HG02759 (cell line): ENCODE results near the gene ATP8B3.
"Not testable (repeated sequence)": the region's sequence is repeated elsewhere in the genome, so short reads cannot be mapped to it uniquely, and the experiment has no call there.

Experiments
- ATAC-seq: cut with Tn5 transposase; IDR thresholded peaks from one replicate; pipeline ENCODE4 v1.9.1; 2021; ENCODE audit warnings: mild to moderate bottlenecking, moderate library complexity; ENCODE audit not compliant: unreplicated experiment

The ATP8B3 gene

DNA sequence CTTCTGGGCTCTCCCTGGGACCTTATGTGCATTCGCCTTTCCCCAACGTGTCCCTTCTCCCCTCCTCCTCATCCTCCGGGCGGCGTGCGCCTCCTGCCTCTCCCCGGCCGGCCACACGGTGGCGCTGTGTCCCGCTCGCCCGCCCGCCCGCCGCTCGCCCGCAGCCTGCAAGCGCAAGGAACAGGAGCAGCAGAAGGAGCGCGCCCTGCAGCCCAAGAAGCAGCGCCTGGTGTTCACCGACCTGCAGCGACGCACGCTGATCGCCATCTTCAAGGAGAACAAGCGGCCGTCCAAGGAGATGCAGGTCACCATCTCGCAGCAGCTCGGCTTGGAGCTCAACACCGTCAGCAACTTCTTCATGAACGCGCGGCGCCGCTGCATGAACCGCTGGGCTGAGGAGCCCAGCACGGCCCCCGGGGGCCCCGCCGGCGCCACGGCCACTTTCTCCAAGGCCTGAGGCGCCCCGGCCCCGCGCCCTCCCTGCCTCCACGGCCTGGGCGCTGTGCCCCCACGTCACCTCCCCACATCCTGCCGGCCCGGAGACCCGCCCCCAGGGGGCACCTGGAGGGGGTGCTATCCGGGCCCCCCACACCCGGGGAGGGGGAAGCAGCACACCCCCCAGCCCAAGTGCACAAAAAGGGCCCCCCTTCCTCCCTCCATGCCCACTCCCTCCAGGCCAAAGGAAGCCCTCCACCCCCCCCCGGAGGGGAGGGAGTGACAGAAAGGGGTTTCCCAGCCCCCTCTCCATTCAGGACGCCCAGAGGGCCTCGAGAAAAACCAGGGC, 36.9 kb downstream of the ATP8B3 start:
- no peak for ATAC-seq

DNA sequence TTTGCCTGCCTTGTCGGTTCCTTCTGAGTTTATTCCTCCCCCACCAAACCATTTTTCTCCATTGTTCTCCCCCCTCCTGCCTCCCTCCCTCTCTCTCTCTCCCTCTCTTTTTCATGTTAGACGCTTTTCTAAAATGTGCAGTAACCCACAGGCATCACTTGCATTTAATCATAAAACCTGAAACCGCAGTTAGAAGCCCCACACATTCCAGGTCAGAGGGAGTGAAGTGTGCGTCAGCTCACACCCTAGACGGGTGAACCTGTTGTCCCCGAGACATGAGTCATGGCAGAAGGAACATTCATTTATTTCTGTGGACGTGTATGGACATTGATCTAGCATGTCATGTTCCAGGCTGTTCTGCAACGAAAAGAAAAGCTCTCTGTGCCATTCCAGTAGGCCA, 38.9 kb downstream of the ATP8B3 start:
- ATAC-seq: no peak

DNA sequence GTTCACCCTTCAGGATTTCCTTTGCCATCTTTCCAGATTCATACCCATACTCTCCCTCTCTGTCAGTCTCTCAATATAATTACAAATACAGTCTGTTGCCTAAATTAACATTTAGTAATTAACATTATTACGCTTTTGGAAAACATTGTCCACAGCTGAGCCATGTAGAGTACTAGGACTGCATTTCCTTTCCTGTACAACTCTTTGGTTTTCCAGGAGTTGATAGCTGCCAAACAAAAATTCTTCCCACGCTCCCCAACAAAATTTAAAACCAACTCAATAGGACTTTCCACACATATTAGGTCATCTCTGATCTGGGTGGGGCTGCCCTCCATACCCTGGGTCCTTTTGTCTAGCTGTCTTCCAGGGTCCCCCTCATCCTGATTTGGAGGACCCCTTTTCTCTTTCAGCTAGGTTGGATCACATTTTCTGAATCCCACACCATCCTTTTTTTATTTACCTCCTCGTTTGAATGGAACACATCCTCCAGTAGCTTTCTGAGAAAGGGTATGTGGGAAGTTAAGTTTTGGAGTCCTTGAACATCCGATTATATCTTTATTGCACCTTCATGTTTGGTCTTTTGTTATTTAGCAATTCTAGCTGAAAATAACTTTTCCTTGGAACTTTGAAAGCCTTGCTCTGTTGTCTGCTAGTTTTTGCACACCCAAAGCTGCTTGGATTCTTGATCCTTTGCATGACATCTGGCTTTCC, 41.1 kb downstream of the ATP8B3 start:
- no peak for ATAC-seq

DNA sequence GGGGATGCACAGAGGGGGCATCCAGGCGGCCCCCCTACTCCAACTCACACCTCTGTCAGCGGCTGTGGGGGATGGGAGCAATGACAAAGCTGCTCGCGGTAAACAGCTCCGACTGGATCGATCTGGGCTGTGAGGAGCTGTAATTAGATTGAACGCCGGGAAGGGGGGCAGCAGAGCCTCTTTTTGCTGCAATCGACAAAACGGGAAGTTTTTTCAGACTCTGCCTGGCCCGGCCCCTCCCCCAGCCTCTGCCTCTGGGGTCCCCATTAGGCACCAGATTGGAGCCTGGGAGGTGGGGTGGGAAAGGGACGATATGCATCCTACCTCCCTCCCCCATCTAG, 42.5 kb downstream of the ATP8B3 start:
- no peak for ATAC-seq

DNA sequence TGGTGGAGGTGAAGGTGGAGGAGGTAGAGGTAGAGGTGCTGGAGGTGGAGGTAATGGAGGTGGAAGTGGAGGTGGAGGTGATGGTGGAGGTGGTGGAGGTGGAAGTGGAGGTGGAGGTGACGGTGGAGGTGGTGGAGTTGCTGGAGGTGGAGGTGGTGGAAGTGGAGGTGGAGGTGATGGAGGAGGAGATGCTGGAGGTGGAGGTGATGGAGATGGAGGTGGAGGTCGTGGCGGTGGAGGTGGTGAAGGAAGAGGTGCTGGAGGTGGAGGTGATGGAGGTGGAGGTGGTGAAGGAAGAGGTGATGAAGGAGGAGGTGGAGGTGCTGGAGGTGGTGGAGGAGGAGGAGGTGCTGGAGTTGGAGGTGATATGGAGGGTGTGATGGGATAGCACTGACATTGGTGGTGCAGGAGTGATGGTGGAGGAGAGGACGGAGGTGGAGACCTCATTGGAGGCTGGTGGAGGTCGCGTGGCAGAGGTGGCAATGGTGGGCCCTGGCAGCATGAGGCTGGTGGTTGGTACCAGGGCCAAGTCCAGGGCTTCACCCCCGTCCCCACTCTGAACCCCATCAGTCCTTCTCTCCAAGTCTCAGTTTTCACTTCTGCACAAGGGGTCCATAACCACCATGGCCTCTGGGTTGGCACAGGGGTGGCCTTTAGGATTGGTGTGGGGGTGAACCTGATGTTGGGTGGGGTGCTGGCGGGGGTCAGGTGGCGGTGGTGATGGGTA, 43.0 kb downstream of the ATP8B3 start:
- no peak for ATAC-seq

DNA sequence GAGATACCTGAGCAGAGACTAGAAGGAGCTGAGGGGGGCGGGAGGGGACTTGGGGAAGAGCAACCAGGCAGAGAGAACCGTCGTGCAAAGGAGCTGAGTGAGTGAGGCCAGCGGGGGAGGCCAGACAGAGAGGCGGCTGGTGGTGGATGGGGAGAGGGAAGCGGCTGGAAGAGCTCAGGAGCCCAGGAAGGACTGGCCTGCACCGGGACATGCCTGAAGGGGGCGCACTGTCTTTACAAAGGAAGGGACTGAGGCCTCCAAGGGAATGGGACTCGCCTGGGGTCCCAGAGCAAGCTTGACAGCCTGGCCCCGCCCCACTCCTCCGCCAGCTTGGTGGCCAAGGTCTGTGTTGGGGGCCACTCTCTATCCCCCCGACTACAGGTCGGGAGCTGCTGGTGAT, 43.8 kb downstream of the ATP8B3 start:
- ATAC-seq: no peak

DNA sequence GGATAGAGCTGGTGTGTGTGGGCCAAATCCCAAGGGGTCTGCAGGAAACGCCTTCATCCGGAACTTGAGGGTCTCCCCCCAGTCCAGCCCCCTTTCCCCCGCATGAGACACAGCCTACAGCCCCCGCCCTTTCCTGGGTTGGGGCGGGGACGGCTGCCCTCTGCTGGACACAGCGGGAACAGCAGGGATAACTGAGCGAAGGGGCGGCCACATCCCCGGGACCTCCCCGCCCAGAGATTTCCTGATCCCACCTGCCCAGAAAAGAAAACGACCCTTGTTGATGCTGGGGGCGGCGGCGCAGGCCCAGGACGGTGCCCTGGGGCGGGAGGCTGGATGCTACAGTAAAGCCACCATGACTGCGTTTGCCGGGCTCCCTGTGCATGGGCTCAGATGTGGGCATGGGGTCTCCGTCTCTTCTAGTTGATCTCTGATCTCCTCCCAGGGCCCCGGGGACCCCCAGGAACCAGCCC, 44.6 kb downstream of the ATP8B3 start:
- no peak for ATAC-seq

DNA sequence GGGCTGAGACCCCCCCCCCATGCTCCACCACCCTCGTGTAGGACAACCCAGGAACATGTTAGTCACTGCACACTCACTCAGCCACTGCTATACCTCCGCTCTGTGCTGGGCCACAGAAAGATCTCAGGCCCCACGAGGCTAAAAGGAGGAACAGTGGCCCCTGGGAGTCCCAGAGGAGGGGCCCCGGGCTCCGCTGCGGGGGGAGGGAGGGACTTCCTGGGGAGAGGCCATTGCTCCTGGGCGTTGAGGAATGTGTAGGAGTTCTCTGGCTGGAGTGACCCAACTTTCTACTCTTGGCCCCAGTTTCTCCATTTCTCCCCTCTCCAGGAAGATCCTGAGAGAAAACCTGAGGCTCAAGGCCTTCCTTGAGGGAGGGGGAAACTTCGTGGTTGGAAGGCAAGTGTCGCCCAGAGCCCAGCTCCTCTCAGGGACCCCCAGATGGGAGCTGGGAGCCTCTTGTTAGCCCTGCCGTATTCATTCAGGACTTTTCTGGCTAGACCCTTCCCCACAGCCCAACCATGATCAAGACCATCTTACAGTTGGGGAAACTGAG, 45.2 kb downstream of the ATP8B3 start:
- no peak for ATAC-seq

DNA sequence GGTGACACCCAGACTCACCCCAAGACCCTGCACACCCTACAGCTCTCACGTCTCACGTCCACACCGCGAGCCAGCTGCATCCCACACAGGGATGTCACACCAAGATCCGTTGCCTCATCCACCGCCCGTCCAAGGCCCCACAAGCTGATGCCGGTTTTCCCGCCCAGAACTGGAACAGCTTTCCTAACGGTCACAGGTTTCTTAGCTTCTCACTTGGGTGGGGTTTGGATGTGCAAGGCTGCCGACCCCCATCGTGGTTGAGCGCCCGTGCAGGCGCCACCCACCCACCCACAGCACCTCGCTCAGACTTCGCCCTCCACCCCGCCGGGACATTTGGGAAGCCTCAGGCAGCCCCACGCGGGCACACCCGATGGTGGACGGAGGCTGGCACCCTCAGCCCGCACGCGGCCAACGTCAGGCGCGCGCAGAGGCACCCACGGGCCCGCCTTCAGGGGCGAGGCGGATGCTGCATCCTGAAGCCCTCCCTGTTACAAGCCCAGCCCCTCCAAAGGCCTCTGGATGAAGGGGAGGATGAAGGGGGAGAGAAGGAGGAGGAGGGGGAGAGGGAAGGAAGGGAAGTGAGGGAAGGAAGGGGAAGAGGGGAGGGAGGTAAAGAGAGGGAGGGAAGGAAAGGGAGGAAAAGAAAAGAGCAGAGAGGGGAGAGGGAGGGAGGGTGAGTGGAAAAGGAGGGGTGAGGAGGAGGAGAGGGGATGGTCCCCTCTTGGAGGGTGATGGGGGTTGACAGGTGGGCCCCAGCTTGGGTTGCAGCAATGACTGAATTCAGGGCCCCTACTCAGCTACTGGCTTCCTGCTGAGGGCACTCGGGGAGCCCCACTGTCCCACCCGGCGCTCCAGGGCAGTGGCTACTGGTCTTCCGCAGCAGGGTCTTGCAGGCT, 45.9 kb downstream of the ATP8B3 start:
- no peak for ATAC-seq

DNA sequence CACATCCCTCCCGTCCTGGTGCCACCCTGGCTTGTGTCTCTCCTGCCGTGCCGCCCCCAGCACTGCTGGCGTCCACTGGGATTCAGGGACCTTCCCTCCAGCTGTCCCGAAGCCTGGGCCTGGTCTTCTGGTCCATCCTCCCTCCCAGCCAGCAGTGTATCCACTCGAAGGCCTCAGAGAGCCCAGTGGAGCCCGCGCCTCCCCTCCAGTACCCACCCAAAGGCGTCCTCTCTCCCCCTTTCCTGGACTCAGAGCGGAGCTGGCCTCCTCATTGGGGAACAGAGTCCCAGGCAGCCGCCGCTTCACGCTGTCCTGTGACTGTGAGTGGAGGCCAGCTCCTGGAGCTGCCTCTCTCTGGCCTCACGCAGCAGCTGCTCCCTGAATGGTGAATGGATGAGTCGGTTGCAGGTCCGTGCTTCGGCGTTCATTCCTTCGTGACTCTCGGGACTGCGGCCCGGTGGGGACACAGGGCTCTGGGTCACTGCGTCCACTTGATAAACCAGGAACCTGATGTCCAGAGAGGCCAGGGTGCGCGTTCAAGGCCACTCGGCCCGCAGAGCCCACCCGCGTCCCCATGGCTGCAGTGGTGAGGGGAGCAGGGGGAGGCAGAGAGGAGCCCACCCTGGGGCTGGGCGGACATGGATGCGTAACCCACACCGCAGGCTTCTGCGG, 46.7 kb downstream of the ATP8B3 start:
- ATAC-seq: no peak

DNA sequence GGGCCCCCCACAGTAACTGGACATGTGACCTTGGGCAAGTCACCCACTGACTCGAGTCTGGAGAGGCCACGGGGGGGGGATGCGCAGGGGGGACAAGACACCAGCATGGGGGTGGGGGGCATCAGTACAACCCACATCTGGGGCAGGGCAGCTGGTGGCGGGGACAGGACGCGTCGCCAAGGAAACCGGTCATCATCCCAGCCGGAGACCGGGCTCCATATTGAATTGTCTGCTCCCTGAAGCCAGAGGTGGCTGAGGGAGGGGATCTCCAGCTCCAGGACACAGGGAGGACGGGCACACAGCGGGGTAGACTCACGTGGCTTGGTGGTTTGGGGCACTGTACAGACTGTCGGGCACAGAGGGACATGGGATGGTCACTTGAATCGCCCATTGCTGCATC, 47.3 kb downstream of the ATP8B3 start:
- ATAC-seq: no peak

DNA sequence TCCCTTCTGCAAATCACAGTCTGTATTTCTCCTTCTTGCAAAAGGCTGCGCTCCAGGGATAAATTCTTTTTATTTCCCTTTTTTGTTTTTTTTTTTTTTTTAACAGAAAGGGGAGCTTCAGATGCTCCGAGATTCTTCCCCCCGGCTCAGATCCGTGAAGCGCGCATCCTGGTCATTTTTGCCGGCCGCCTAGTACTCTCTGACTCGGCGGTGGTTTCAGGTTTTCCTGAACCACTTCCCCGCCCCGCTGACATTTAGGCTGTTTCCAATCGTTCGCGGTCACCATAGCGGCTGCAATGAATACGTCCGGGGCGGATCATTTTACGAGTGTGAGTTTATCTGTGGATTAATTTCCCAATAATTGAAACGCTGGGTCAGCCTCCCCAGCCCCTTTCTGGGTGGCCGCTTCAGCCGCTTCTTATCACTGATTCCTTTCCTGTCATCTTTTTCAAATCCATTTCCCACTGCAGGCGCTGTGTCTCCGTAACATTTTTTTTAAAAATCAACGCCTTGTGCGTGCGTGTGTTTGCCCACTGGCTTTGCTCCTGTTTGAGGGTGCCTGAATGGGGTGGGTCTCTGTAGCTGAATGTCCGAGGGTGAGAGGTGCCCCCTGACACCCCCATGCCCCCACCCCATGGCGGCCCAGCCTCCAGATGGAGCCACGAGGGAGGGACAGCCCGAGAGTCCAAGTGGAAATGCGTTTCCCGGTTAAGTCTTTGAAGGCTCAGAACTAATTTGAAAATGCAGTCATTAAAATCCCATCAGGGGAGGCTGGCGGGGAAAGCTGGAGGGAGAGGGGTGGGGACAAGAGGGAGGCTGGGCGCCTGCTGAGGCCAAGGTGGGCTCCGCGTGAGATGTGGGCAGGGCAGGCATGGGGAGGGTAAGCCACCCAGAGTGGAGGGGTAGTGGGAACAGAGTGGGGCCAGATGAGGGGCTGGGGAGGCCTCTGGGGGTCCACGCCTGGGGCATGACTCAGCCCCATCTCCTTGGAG, 48.1 kb downstream of the ATP8B3 start:
- ATAC-seq: no peak

DNA sequence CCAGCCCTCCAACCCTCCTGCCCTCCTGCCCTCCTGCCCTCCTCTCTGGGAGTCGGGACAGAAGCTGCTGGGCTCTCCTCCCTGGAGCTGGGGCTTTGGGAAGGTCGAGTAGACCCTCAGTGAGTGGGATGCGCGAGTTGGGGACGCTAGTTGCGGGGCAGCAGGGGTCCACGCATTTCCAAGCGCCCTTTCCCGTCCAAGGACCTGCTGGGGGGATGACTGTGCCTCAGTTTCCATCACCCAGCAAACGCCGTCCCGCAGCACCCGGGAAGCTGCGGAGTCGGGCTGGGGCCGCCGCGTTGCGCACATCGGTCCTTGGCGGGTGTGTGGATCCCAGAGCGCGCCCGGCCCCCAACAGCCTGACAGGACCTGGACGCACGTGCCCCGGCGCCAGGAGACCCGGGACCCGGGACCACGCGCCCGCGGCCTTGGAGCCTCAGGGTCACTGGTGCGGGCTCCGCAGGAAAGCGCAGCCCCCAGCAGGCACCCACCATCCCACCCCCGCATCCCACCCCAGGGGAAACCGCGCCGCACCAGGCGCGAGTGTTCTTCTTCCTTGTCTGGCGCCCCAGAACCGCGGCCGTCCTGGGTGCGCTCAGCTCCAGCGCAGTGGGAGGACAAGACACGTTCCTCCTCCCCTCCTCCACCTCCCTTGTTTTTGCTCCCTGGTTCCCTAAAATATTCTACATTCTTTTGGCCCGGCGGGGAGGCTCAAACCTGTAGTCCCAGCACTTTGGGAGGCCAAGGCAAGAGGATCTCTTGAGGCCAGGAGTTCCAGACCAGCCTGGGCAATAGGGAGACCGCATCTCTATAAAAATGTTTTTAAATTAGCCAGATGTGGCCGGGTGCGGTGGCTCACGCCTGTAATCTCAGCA, 49.6 kb downstream of the ATP8B3 start:
- no peak for ATAC-seq

DNA sequence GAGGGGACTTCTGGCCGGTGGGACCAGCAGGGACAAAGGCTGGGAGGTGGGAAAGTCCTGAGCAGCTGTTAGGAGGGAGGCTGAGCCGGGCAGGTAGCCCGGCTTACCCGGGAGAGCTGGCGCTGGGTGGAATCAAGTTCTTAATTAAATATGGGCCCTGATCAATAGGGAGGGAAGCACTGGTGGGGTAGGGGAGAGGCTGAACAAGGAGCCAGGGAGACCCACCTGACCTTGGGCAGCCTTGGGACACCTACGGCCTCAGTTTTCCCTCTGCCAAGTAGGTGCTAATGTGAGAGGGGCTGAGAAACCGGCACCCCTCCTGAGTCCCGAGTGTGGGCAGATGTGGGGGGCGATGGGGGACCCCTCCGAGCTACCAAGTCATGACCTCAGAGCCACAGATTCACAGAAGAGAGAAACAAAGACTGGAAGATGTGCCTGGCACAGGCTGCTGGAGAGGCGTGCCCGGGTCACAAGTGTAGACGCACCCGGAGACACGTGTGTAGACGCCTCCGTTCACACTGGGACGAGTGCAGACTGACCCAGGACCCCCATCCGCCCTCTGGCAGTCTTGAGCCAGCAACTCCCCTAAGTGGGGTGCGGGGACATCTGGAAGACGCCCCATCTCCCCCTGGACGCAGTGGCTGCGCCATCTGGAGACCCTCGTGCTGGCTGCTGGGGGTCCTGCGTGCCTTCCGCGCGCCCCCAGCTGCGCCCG, 50.4 kb downstream of the ATP8B3 start:
- ATAC-seq: no peak

DNA sequence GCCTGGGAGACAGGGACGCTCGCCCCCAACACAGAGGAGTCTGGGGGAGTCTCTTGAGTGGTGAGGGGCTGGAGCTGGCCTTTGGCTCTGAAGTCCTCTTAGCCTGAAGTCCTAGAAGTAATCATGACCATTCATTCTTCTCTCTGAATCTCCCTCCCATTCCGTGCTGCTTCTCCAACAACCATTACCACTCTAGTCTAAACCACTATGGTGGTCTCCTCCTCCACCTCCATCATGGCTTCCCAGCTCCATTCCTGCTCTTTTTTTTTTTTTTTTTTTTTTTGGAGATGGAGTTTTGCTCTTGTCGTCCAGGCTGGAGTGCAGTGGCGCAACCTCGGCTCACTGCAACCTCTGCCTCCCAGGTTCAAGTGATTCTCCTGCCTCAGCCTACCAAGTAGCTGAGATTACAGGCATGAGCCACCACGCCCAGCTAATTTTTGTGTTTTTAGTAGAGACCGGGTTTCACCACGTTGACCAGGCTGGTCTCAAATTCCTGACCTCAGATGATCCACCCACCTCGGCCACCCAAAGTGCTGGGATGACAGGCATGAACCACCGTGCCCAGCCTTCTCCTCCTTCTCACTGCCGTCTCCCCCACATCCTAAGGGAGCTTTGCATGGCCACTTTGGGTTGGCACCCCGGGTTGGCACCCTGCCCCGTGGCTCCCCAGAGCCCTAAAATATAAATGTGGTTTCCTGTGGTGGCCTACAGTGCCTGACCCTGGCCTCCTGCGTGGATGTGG, 51.1 kb downstream of the ATP8B3 start:
- ATAC-seq: not testable (repeated sequence)

DNA sequence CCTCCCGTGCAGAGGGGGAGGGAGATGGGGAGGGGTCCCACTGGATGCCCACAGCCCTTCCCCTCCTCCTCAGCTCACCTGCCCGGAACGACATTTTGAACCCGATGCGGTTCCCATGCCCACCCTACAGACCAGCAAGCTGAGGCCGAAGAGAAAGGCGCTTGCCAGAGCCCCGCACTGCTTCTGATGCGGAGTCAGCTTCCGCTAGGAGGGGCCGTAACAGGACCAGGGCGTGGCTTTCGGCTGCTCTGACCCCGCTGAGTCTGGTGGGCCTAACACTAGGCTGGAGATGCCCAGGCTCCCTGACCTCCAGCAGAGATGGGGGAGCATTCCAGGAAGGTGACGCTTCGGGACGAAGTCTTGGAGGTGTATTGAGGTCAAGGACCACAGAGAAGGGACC, 52.1 kb downstream of the ATP8B3 start:
- no peak for ATAC-seq
